Activated T-helper 2 cell treated with anti-CD3 and anti-CD28 coated beads, Interferon-gamma antibody, Interleukin-2, Interleukin-4, amounts not matched to agents 10 μg/mL and 5 μg/mL and 100 μg/mL, durations not matched to agents 14 hours and 24 hours and 36 hours (primary cell): ENCODE results near the gene FCGR2B. TPM values are rescaled to one million over a fixed set of nuclear protein-coding genes. Genes with fewer than 3 reads are reported as not detected.
"Not testable (repeated sequence)": the region's sequence is repeated elsewhere in the genome, so short reads cannot be mapped to it uniquely, and the experiment has no call there.

ENCODE experiments used
- DNase-seq: peaks from one replicate; pipeline ENCODE4 v3.0.0; 2021; ENCODE audit warnings: low spot score
- H3K27ac Mint-ChIP-seq: one replicate; pipeline ENCODE4 v1.8.0; 2021; ENCODE audit warnings: mixed read lengths
- H3K27me3 Mint-ChIP-seq: one replicate; pipeline ENCODE4 v1.8.0; 2021; ENCODE audit warnings: low read depth, mixed read lengths
- H3K36me3 Mint-ChIP-seq: one replicate; pipeline ENCODE4 v1.8.0; 2021; ENCODE audit warnings: low read depth, mixed read lengths
- H3K4me1 Mint-ChIP-seq: one replicate; pipeline ENCODE4 v1.8.0; 2021; ENCODE audit warnings: low read depth, mixed read lengths
- H3K4me3 Mint-ChIP-seq: one replicate; pipeline ENCODE4 v1.8.0; 2021; ENCODE audit warnings: low read depth, mild to moderate bottlenecking, moderate library complexity, mixed read lengths
- H3K9me3 Mint-ChIP-seq: one replicate; pipeline ENCODE4 v1.8.0; 2021; ENCODE audit warnings: mixed read lengths
- intact Hi-C: fragments of 100-400 bp; cut with micrococcal nuclease; formaldehyde crosslinking; loops from one replicate; pipeline ENCODE4 v1.15.1; 2023
- total RNA-seq: library from RNA; stranded (reverse); gene quantifications from 2 replicates; pipeline ENCODE4 v1.2.3, GENCODE V29; 2022

FCGR2B gene
- total RNA-seq, 1 donor from 2014 or later: not detected

DNA sequence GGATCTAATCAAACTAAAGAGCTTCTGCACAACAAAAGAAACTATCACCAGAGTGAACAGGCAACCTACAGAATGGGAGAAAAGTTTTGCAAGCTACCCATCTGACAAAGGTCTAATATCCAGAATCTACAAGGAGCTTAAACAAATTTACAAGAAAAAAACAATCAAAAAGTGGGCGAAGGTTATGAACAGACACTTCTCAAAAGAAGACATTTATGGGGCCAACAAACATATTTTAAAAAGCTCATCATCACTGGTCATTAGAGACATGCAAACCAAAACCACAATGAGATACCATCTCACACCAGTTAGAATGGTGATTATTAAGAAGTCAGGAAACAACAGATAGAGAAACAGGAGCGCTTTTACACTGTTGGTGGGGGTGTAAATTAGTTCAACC is 35.4 kb downstream of the FCGR2B start:
- H3K36me3 Mint-ChIP-seq, DNase-seq, H3K4me3 Mint-ChIP-seq, H3K4me1 Mint-ChIP-seq, intact Hi-C loops, H3K27ac Mint-ChIP-seq, H3K9me3 Mint-ChIP-seq: not testable (repeated sequence)
- peaks cover 59% of the 10 kb centered on the region for H3K27me3 Mint-ChIP-seq

GRCh38 chr1:161702250-161702649 is 39.3 kb downstream of the FCGR2B start:
- no peaks in the 10 kb centered on the region for H3K4me1 Mint-ChIP-seq
- H3K36me3 Mint-ChIP-seq: no peaks in the 10 kb centered on the region
- no peaks in the 10 kb centered on the region for H3K9me3 Mint-ChIP-seq
- no peak overlapping the region for H3K27ac Mint-ChIP-seq
- no peak for DNase-seq
- no peak overlapping the region for H3K4me3 Mint-ChIP-seq
- intact Hi-C loops: no loop called here
- peaks cover 31% of the 10 kb centered on the region for H3K27me3 Mint-ChIP-seq

GRCh38 chr1:161705537-161705936 is 42.6 kb downstream of the FCGR2B start:
- no peak for DNase-seq
- H3K27ac Mint-ChIP-seq: no peak overlapping the region
- H3K9me3 Mint-ChIP-seq: no peaks in the 10 kb centered on the region
- H3K4me3 Mint-ChIP-seq: no peak overlapping the region
- intact Hi-C loops: no loop called here
- H3K4me1 Mint-ChIP-seq: no peaks in the 10 kb centered on the region
- peaks cover 23% of the 10 kb centered on the region for H3K27me3 Mint-ChIP-seq
- H3K36me3 Mint-ChIP-seq: no peaks in the 10 kb centered on the region

DNA sequence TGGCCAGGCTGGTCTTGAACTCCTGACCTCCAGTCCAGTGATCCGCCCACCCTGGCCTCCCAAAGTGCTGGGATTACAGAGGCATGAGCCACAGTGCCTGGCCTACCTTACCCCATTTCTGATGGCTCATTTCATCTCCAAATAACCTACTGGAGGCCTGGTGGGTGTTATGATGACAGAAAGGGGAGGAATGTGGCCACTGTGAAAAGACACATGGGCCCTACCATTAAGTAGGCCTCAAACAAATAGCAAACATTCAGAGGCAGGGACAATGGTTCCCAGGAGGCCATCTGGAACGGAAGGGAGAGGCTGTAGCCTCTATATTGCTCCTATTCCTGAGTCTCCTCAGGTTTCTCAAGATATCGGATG is 43.2 kb downstream of the FCGR2B start:
- no peak overlapping the region for H3K27ac Mint-ChIP-seq
- no peaks in the 10 kb centered on the region for H3K4me1 Mint-ChIP-seq
- intact Hi-C loops: no loop called here
- DNase-seq: no peak
- no peak overlapping the region for H3K4me3 Mint-ChIP-seq
- no peaks in the 10 kb centered on the region for H3K36me3 Mint-ChIP-seq
- peaks cover 23% of the 10 kb centered on the region for H3K27me3 Mint-ChIP-seq
- no peaks in the 10 kb centered on the region for H3K9me3 Mint-ChIP-seq

GRCh38 chr1:161706482-161707347 is 43.8 kb downstream of the FCGR2B start, which contains the start of gene FCRLA:
Gene FCRLA, plus strand, starts transcription at chr1:161707229. Its CDS starts 36 bp downstream, at chr1:161707265.
- intact Hi-C loops: no loop called here
- no peaks in the 10 kb centered on the region for H3K36me3 Mint-ChIP-seq
- H3K27ac Mint-ChIP-seq: no peak within 1 kb of the TSS
- no peaks in the 10 kb centered on the region for H3K9me3 Mint-ChIP-seq
- DNase-seq: no peak
- peaks cover 22% of the 10 kb centered on the region for H3K27me3 Mint-ChIP-seq
- no peak within 1 kb of the TSS for H3K4me3 Mint-ChIP-seq
- no peaks in the 10 kb centered on the region for H3K4me1 Mint-ChIP-seq

DNA sequence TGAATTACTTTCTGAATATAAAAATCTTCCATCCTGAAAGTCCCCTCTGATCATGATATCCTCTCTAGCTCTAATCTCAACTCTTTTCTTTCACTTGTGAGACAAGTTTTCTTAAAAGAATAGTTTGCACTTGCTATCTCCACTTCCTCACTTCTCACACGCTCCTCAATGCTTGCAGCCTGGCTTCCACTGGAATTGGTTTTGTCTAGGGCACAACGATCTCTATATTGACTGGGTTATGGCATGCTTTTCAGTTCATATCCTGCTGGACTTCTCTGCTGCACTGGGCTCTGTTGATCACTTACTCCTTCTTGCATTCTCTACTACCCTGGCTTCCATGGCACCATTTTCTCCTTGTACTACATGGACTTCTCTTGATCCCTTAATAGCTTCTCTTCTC is 44.6 kb downstream of the FCGR2B start:
- Mint-ChIP-seq H3K36me3 (no peaks in the 10 kb centered on the region), H3K27ac (no peak overlapping the region), H3K27me3 (peaks cover 23% of the 10 kb centered on the region), H3K4me1 (no peaks in the 10 kb centered on the region), H3K4me3 (no peak overlapping the region), H3K9me3 (no peaks in the 10 kb centered on the region)
- intact Hi-C loops: no loop called here
- DNase-seq: no peak

GRCh38 chr1:161709373-161709772 is 46.4 kb downstream of the FCGR2B start:
- intact Hi-C loops: no loop called here
- Mint-ChIP-seq H3K4me1 (no peaks in the 10 kb centered on the region), H3K27ac (no peak overlapping the region), H3K9me3 (no peaks in the 10 kb centered on the region), H3K36me3 (no peaks in the 10 kb centered on the region), H3K4me3 (no peak overlapping the region), H3K27me3 (peaks cover 22% of the 10 kb centered on the region)
- DNase-seq: no peak

- H3K36me3 Mint-ChIP-seq: no peaks in the 10 kb centered on the region
- peaks cover 32% of the 10 kb centered on the region for H3K27me3 Mint-ChIP-seq
- no peak overlapping the region for H3K27ac Mint-ChIP-seq
- intact Hi-C loops: no loop called here
- no peaks in the 10 kb centered on the region for H3K9me3 Mint-ChIP-seq
- H3K4me1 Mint-ChIP-seq: no peaks in the 10 kb centered on the region
- DNase-seq: no peak
- no peak overlapping the region for H3K4me3 Mint-ChIP-seq
Observed at GRCh38 chr1:161710560-161710959, 47.6 kb downstream of the FCGR2B start.

- Mint-ChIP-seq H3K4me1 (peaks cover 17% of the 10 kb centered on the region), H3K36me3 (no peaks in the 10 kb centered on the region), H3K9me3 (no peaks in the 10 kb centered on the region), H3K27ac (no peak overlapping the region), H3K27me3 (peaks cover 62% of the 10 kb centered on the region), H3K4me3 (no peak overlapping the region)
- intact Hi-C loops: no loop called here
- DNase-seq: no peak
Observed at GRCh38 chr1:161718559-161719324, 55.8 kb downstream of the FCGR2B start.

GRCh38 chr1:161719325-161719611 is 56.3 kb downstream of the FCGR2B start:
- intact Hi-C loops: no loop called here
- peaks cover 66% of the 10 kb centered on the region for H3K27me3 Mint-ChIP-seq

DNA sequence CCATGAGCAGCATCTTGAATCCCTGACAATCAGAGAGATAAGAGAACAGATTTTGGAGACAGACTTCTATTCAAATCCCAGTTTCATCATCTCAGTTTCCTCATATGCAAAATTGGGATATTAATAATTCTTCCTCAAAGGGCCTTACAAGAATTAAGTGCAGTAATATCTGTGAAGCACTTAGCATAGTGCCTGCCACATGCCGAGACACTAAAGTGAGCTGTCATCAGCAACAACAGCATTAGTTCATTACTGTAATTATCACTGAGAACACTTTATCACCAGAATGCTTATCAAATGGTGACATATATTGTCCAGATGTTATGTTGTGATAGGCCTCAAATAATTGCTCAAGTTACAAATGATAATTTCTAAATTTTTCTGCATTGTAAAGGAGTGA is 57.5 kb downstream of the FCGR2B start:
- no peaks in the 10 kb centered on the region for H3K36me3 Mint-ChIP-seq
- H3K4me3 Mint-ChIP-seq: no peak overlapping the region
- H3K27me3 Mint-ChIP-seq: peaks cover 67% of the 10 kb centered on the region
- DNase-seq: no peak
- H3K9me3 Mint-ChIP-seq: no peaks in the 10 kb centered on the region
- no peak overlapping the region for H3K27ac Mint-ChIP-seq
- intact Hi-C loops: no loop called here
- peaks cover 20% of the 10 kb centered on the region for H3K4me1 Mint-ChIP-seq

More at GRCh38 chr1:161719325-161719611, 56.3 kb downstream of the FCGR2B start:
- Mint-ChIP-seq H3K4me3 (no peak overlapping the region), H3K4me1 (peaks cover 17% of the 10 kb centered on the region), H3K27ac (no peak overlapping the region), H3K9me3 (no peaks in the 10 kb centered on the region), H3K36me3 (no peaks in the 10 kb centered on the region)
- no peak for DNase-seq

DNA sequence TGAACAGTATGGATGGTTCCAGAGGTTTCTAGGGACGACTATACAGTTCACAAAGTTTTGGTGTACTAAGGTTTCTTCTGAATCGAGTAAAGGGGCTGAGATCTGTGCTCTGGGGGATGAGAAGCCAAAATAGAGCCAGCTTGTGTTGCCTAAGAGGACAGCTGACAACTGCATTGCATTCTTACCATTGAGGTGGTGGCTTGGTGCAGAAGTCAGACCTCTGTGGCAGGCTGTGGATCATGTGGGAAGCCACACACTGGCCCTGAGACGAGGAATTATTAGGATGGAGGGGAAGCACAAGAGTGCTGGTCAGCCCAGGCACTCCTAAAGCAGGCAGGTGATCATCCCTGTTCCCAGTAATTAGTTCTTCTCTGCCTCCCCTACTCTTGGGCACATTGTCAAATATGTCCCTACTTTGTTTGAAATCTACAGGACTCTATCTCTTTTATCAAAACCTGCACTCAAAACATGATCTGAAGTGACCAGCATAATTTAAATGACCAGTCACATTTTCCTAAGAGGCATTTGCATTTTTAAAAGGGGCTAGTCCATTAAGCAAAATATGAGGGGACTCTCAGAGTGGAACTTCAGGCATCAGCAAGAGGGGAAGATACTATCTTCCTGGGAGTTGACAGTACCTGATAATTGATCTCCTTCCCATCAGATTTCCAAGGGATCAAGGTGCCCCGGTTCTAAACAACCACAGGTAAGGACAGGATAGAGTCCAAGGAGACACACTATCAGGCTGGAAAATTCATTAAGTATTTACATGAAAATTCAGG is 58.2 kb downstream of the FCGR2B start, which contains the start of gene FCRLB:
FCRLB (plus strand) TSS at position 589 of the 782 bp plus-strand sequence. CDS start 1,129 bp downstream, outside the sequence.
- peaks cover 27% of the 10 kb centered on the region for H3K4me1 Mint-ChIP-seq
- no peak within 1 kb of the TSS for H3K27ac Mint-ChIP-seq
- peaks cover 67% of the 10 kb centered on the region for H3K27me3 Mint-ChIP-seq
- H3K4me3 Mint-ChIP-seq: no peak within 1 kb of the TSS
- no peaks in the 10 kb centered on the region for H3K9me3 Mint-ChIP-seq
- intact Hi-C loops: no loop called here
- no peaks in the 10 kb centered on the region for H3K36me3 Mint-ChIP-seq
- DNase-seq: no peak
